NCI-H2107 treated with DMSO at 0.1 percent for 48 hours (cell line): Measurements from ENCODE around the gene AKNAD1.
"Not testable (repeated sequence)": the region's sequence is repeated elsewhere in the genome, so short reads cannot be mapped to it uniquely, and the experiment has no call there.

Experiments
- DNase-seq: peaks from one replicate; lab custom pipeline; 2025; ENCODE audit not compliant: unreplicated experiment; lab: John Stamatoyannopoulos, UW

Gene AKNAD1

DNA sequence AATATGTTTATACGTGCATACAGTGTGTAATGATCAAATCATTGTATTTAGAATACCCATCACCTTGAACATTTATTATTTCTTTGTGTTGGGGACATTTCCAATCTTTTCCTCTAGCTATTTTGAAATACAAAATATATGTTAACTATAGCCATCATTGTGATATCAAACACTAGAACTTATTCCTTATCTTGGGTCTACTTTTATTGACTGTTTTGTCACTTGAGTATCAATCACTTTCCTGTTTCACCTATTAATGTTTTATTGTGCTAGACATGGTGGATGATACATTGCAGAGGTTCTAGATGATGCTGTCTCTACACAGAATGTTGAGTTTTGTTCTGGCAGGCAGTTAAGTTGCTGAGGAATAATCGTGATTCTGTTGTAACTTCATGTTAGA, 64.5 kb downstream of the AKNAD1 start:
- no peak for DNase-seq

DNA sequence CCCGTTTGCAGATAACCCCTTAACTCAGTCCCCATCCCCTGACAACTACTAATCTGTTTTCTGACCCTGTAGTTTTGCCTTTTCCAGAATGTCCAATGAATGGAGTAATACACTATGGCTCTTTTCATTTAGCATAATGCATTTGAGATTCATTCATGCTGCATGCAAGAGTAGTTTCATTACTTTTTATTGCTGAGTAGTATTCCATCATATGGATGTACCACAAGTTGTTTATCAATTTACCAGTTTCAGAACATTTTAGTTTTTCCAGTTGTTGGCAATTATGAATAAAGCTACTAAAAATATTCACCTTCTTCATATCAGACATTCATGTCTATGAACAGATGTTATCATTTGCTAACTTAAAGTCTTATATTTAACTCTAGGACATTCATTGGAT, 65.1 kb downstream of the AKNAD1 start:
- DNase-seq: no peak

DNA sequence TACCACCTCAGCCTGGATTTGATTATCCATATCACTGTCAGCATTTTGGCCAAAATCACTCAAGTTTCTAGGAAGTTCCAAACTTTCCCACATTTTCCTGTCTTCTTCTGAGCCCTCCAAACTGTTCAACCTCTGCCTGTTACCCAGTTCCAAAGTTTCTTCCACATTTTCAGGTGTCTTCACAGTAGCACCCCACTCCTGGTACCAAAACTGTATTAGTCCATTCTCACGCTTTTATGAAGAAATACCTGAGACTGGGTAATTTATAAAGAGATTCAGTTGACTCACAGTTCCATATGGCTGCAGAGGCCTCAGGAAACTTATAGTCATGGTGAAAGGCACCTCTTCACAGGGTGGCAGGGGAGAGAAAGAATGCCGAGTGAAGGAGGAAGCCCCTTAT, 71.0 kb downstream of the AKNAD1 start:
- DNase-seq: no peak

DNA sequence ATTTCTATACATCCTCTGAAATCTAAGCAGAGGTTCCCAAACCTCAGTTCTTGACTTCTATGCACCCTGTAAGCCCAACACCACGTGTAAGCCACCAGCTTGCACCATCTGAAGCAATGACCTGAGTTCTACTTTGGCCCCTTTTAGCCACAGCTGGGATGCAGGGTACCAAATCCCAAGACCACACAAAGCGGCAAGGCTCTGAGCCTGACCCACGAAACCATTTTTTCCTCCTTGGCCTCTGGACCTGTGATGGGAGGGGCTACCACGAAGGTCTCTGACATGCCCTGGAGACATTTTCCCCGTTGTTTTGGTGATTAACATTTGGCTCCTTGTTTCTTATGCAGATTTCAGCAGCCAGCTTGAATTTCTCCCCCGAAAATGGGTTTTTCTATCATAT, 71.6 kb downstream of the AKNAD1 start:
- DNase-seq: no peak

DNA sequence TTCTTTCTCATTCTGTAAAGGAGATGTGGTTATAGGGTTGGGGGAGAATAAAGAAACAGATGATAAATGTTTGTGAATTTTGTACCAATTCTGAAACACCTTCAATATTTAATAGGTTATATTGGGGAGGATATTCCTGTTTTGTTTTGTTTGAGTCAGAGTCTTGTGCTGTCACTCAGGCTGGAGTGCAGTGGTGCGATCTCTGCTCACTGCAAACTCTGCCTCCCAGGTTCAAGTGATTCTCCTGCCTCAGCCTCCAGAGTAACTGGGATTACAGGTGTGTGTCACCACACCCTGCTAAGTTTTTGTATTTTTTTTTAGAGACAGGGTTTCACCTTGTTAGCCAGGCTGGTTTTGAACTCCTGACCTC, 75.3 kb downstream of the AKNAD1 start:
- not testable (repeated sequence) for DNase-seq

DNA sequence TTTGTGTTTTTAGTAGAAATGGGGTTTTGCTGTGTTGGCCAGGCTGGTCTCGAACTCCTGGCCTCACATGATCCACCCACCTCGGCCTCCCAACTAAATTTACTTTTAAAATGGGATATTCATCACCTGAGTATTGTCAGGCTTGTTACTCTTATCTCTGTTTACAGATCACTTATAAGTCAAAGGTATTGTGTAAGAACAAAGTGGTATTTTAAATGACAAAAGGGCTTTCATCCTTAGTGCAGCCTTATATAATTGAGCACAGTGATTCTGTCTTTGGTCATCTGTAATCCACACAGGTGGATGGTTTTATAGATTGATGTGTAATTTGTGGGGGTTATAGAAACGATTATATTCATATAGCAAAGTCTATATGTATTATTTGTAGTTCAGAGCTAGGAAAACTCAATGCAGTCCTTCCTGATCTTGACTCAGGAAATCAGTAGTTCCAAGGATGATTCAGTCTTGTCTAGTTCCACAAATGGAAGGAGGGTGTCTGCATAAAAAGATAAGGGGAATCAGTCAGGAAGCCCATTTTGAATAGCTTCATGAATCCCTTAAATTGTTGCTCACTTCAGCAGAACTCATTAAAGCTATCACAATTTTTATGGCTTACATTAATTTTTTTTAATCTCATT, 75.8 kb downstream of the AKNAD1 start:
- DNase-seq: peak; percentile 11

DNA sequence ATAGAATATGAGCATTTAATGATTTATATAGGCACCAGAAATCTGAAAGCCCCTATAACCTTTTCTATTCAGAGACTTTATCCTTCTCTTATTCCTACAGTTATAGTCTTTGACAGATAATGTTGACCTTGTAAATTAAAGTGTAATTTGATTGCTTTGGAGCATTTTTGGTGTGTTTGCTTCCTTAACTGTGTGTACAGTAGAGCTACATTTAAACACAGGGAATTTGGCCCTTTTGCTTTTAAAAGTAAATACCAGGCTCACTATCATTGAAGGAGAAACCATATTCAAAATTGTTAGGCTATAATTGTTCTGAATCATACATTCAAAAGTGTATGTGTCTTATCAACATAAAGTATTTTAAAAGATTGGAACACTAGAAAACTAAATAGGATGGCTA, 77.4 kb downstream of the AKNAD1 start:
- DNase-seq: no peak

DNA sequence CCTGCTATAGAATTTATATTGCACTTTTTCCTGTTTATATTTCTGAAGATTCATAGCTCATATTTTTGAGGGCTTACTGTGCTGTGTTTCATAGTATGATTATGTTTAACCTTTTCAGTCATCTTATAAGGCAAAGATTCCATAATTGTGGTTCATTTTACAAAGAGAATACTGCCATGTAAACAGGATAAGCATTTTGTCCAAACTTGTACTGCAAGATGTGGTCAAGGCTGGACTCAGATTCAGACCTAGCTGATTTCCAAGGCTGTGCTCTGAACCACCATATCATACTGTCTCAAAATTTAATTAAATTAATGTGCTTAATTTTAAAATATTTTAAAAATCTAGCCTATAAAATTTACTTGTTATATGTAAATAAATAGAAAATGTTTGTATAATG, 79.1 kb downstream of the AKNAD1 start:
- DNase-seq: no peak

DNA sequence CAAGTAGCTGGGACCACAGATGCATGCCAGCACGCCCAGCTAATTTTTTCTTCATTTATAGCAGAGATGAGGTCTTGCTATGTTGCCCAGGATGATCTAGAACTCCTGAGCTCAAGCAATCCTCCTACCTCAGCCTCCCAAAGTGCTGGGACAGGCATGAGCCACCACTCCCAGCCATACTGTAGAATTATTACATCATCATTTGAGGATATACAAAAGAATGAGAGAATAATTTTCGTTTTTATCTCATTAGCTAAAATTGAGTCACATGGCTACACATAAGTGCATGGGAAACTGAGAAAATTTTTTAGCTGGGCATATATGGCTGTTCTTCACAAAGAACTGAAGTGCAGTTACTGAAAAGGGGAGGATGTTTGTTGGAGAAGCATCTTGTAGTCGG, 89.2 kb downstream of the AKNAD1 start:
- no peak for DNase-seq

DNA sequence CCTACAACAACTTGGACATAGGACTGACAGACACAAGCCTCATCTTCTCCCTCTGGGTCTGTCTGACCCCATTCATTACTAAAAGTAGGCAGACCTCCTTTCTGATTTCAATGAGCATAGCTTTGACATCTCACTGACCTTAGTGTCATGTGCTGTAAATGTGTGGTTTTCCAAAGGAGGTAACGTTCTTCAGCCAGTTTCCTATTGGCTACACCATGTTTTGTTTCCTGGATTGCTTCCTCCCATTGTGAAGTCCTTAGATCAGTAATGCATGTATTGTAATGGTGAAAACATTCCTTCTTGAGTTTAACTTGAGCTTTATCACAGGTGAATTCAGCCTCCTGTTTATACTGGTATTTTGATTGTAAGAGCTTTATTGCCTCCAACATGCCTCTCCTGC, 89.8 kb downstream of the AKNAD1 start:
- no peak for DNase-seq
